SK-N-DZ (cell line): ENCODE results near the gene METAP1D.
"Not testable (repeated sequence)": the region's sequence is repeated elsewhere in the genome, so short reads cannot be mapped to it uniquely, and the experiment has no call there.

Source experiments
- DNase-seq: peaks from one replicate; pipeline ENCODE4 v3.0.0-alpha.2; 2015; ENCODE audit warnings: low spot score

METAP1D gene

GRCh38 chr2:171996021-171996420, 3.7 kb upstream of the METAP1D start:
- DNase-seq = no peak

- DNase-seq = not testable (repeated sequence)
Observed at GRCh38 chr2:171997031-171997430, 2.7 kb upstream of the METAP1D start.

GRCh38 chr2:171999161-171999560, 592 bp upstream of the METAP1D start:
- peak; percentile 10 for DNase-seq

GRCh38 chr2:172000696-172001361, 1.1 kb downstream of the METAP1D start:
- no peak for DNase-seq

GRCh38 chr2:172007372-172007771, 7.6 kb downstream of the METAP1D start:
- DNase-seq = no peak

- DNase-seq = no peak
Observed at GRCh38 chr2:172009823-172010222, 10.1 kb downstream of the METAP1D start.

GRCh38 chr2:172011812-172012575, 12.2 kb downstream of the METAP1D start:
- no peak for DNase-seq

- no peak for DNase-seq
Observed at GRCh38 chr2:172012677-172013391, 13.1 kb downstream of the METAP1D start.

- DNase-seq = no peak
Observed at GRCh38 chr2:172013396-172013795, 13.6 kb downstream of the METAP1D start.

GRCh38 chr2:172021074-172021931, 21.6 kb downstream of the METAP1D start:
- DNase-seq = no peak

- DNase-seq = peak; percentile 20
Observed at GRCh38 chr2:172021955-172022354, 22.2 kb downstream of the METAP1D start.

GRCh38 chr2:172031536-172031935, 31.8 kb downstream of the METAP1D start:
- DNase-seq = no peak

- DNase-seq = no peak
Observed at GRCh38 chr2:172038121-172038520, 38.4 kb downstream of the METAP1D start.

GRCh38 chr2:172038604-172039003, 38.9 kb downstream of the METAP1D start:
- no peak for DNase-seq

- no peak for DNase-seq
Observed at GRCh38 chr2:172039011-172039704, 39.4 kb downstream of the METAP1D start.

- DNase-seq = no peak
Observed at GRCh38 chr2:172040311-172040710, 40.6 kb downstream of the METAP1D start.

GRCh38 chr2:172046080-172046678, 46.4 kb downstream of the METAP1D start:
- DNase-seq = no peak

- no peak for DNase-seq
Observed at GRCh38 chr2:172046866-172047565, 47.3 kb downstream of the METAP1D start.

GRCh38 chr2:172047566-172048507, 48.1 kb downstream of the METAP1D start:
- DNase-seq = no peak
